WTC11 (cell line): ENCODE results near the gene CHFR.

Experiments
- CREM ChIP-seq: sonication (generic); formaldehyde crosslinking; IDR thresholded peaks from 2 replicates; pipeline ENCODE4 v1.8.1; 2022; ENCODE audit warnings: mild to moderate bottlenecking, missing genetic modification reagents, moderate library complexity
- ELF4 ChIP-seq: sonication (generic); formaldehyde crosslinking; IDR thresholded peaks from 2 replicates; pipeline ENCODE4 v1.8.1; 2022; ENCODE audit warnings: low read depth, mild to moderate bottlenecking, moderate library complexity, missing genetic modification reagents
- SMAD3 ChIP-seq: sonication (generic); formaldehyde crosslinking; IDR thresholded peaks from 2 replicates; pipeline ENCODE4 v1.8.0; 2022; ENCODE audit warnings: missing genetic modification reagents, mild to moderate bottlenecking, borderline replicate concordance
- ZNF121 ChIP-seq: sonication (generic); formaldehyde crosslinking; IDR thresholded peaks from 2 replicates; pipeline ENCODE4 v1.8.0; 2023; ENCODE audit warnings: missing genetic modification reagents
- ZNF263 ChIP-seq: sonication (generic); formaldehyde crosslinking; IDR thresholded peaks from 2 replicates; pipeline ENCODE4 v1.8.1; 2022; ENCODE audit warnings: low read depth, mild to moderate bottlenecking, moderate library complexity, missing genetic modification reagents
- TF ChIP-seq, protein P1 (sequence below): sonication (generic); formaldehyde crosslinking; IDR thresholded peaks from 2 replicates; pipeline ENCODE4 v1.8.0; 2022; ENCODE audit warnings: mild to moderate bottlenecking, missing genetic modification reagents
- TF ChIP-seq, protein P2 (sequence below): fragments of 200-600 bp; IDR thresholded peaks from 2 replicates; pipeline ENCODE4 v1.8.0; 2022; ENCODE audit warnings: antibody characterized with exemption
- TF ChIP-seq, protein P3 (sequence below): sonication (generic); formaldehyde crosslinking; IDR thresholded peaks from 2 replicates; pipeline ENCODE4 v1.8.1; 2022; ENCODE audit warnings: missing genetic modification reagents, borderline replicate concordance

DNA sequence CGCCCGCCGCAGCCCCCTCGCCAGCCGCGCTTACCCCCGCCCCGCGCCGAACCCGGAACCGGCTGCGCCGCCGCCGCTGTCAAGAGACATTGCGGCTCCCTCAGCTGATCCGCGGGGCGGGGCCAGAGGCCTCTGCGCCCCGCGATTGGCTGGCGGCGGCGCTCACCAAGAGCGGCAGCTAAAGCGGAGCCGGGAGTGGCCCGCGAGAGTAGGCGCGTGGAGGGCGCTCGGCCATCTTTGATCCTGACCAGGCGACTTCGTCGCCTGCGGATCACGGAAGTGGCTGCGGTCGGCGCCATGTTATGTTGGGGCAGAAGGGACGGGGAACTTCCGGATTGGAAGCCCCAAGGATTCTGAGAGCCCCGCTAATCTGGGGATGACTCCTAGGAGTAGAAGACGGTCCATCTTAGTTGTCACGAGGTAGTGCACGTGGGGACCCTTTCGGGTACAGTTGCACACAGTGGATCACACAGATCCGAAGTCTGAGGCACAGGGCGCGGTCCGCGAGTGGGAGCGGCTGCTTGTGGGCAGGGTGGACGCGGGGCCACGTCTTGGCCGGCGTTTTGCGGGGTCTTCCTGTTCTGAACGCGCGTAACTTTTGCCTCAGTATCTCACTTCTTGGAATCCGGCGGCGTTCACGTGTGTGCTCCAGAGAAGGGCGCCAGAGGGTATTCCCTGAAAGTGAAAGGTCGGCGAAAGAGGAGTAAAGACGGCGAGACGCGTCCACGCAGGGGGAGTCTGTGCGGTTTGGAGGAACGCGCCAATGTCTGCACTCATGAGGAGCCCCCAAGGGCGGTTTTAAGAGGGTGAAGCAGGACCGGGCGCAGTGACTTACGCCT lies at the start of gene CHFR:
- no peak for TF ChIP-seq ZNF121 (CRISPR knock-in tag)
- TF ChIP-seq, protein P1, sequence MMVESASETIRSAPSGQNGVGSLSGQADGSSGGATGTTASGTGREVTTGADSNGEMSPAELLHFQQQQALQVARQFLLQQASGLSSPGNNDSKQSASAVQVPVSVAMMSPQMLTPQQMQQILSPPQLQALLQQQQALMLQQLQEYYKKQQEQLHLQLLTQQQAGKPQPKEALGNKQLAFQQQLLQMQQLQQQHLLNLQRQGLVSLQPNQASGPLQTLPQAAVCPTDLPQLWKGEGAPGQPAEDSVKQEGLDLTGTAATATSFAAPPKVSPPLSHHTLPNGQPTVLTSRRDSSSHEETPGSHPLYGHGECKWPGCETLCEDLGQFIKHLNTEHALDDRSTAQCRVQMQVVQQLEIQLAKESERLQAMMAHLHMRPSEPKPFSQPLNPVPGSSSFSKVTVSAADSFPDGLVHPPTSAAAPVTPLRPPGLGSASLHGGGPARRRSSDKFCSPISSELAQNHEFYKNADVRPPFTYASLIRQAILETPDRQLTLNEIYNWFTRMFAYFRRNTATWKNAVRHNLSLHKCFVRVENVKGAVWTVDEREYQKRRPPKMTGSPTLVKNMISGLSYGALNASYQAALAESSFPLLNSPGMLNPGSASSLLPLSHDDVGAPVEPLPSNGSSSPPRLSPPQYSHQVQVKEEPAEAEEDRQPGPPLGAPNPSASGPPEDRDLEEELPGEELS = no peak
- TF ChIP-seq, protein P2, sequence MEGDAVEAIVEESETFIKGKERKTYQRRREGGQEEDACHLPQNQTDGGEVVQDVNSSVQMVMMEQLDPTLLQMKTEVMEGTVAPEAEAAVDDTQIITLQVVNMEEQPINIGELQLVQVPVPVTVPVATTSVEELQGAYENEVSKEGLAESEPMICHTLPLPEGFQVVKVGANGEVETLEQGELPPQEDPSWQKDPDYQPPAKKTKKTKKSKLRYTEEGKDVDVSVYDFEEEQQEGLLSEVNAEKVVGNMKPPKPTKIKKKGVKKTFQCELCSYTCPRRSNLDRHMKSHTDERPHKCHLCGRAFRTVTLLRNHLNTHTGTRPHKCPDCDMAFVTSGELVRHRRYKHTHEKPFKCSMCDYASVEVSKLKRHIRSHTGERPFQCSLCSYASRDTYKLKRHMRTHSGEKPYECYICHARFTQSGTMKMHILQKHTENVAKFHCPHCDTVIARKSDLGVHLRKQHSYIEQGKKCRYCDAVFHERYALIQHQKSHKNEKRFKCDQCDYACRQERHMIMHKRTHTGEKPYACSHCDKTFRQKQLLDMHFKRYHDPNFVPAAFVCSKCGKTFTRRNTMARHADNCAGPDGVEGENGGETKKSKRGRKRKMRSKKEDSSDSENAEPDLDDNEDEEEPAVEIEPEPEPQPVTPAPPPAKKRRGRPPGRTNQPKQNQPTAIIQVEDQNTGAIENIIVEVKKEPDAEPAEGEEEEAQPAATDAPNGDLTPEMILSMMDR = no peak
- TF ChIP-seq, protein P3, sequence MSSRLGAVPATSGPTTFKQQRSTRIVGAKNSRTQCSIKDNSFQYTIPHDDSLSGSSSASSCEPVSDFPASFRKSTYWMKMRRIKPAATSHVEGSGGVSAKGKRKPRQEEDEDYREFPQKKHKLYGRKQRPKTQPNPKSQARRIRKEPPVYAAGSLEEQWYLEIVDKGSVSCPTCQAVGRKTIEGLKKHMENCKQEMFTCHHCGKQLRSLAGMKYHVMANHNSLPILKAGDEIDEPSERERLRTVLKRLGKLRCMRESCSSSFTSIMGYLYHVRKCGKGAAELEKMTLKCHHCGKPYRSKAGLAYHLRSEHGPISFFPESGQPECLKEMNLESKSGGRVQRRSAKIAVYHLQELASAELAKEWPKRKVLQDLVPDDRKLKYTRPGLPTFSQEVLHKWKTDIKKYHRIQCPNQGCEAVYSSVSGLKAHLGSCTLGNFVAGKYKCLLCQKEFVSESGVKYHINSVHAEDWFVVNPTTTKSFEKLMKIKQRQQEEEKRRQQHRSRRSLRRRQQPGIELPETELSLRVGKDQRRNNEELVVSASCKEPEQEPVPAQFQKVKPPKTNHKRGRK = 0 out of 2 replicates have a peak, but pooled peaks have one; percentile 63
- TF ChIP-seq ELF4 (CRISPR knock-in tag) = no peak
- no peak for TF ChIP-seq SMAD3
- TF ChIP-seq ZNF263 (CRISPR knock-in tag) = no peak
- TF ChIP-seq CREM = 0 out of 2 replicates have a peak, but pooled peaks have one; percentile 64
